ENCODE data around the gene USH2A. TPM values are rescaled to one million over a fixed set of nuclear protein-coding genes. Genes with fewer than 3 reads are reported as not detected.

The USH2A gene
- total and polyA plus RNA-seq, 8 donors, result 0.37 to 0.58 TPM; not detected in 6

- TF ChIP-seq, protein P1, sequence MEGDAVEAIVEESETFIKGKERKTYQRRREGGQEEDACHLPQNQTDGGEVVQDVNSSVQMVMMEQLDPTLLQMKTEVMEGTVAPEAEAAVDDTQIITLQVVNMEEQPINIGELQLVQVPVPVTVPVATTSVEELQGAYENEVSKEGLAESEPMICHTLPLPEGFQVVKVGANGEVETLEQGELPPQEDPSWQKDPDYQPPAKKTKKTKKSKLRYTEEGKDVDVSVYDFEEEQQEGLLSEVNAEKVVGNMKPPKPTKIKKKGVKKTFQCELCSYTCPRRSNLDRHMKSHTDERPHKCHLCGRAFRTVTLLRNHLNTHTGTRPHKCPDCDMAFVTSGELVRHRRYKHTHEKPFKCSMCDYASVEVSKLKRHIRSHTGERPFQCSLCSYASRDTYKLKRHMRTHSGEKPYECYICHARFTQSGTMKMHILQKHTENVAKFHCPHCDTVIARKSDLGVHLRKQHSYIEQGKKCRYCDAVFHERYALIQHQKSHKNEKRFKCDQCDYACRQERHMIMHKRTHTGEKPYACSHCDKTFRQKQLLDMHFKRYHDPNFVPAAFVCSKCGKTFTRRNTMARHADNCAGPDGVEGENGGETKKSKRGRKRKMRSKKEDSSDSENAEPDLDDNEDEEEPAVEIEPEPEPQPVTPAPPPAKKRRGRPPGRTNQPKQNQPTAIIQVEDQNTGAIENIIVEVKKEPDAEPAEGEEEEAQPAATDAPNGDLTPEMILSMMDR (IDR thresholded peaks at IDR 0.05), result no peak
- TF ChIP-seq POLR2AphosphoS5 (IDR thresholded peaks at IDR 0.05) (no peak), POLR2A (IDR thresholded peaks at IDR 0.05) (no peak), EP300 (IDR thresholded peaks at IDR 0.05) (no peak)
- Histone ChIP-seq H3K27me3 (no peaks in the 10 kb centered on the region), H3K27ac (no peak overlapping the region), H3K4me1 (no peaks in the 10 kb centered on the region), H3K4me3 (no peak overlapping the region), H3K9me3 (peaks cover 0 to 13% (median 8%) of the 10 kb centered on the region in 4 donors), H3K36me3 (no peaks in the 10 kb centered on the region)
- intact Hi-C loops (cut with DNase I; ENCODE audit: low total_unique reads), result no loop called here
- WGBS, 5 donors, result 93 to 96% (median 93%) methylated on average over 2 of the region's 2 CpGs
- no peak for DNase-seq
Observed at GRCh38 chr1:216281757-216282156, 141.5 kb downstream of the USH2A start.

- intact Hi-C loops (cut with DNase I; ENCODE audit: low total_unique reads), result no loop called here
- WGBS, 5 donors, result 55 to 68% (median 64%) methylated on average over 2 of the region's 2 CpGs
- TF ChIP-seq, protein P1 (IDR thresholded peaks at IDR 0.05), result no peak
- no peak for TF ChIP-seq POLR2A (IDR thresholded peaks at IDR 0.05)
- no peak for TF ChIP-seq POLR2AphosphoS5 (IDR thresholded peaks at IDR 0.05)
- no peak for TF ChIP-seq EP300 (IDR thresholded peaks at IDR 0.05)
Observed at GRCh38 chr1:216270086-216270773, 153.0 kb downstream of the USH2A start.

GRCh38 chr1:216261631-216262030 lies 161.6 kb downstream of the USH2A start:
- intact Hi-C loops (cut with DNase I; ENCODE audit: low total_unique reads), result no loop called here
- Histone ChIP-seq H3K27ac (no peak overlapping the region), H3K36me3 (no peaks in the 10 kb centered on the region), H3K27me3 (no peaks in the 10 kb centered on the region), H3K4me3 (no peak overlapping the region), H3K4me1 (no peaks in the 10 kb centered on the region), H3K9me3 (peaks cover 0 to 3% (median 0%) of the 10 kb centered on the region in 4 donors)
- no peak for DNase-seq
- TF ChIP-seq POLR2A (IDR thresholded peaks at IDR 0.05), result no peak
- TF ChIP-seq, protein P1 (IDR thresholded peaks at IDR 0.05), result no peak
- no peak for TF ChIP-seq POLR2AphosphoS5 (IDR thresholded peaks at IDR 0.05)
- no peak for TF ChIP-seq EP300 (IDR thresholded peaks at IDR 0.05)
- 75 to 86% (median 79%) methylated on average over 3 of the region's 3 CpGs for WGBS, 5 donors

More at GRCh38 chr1:216270086-216270773, 153.0 kb downstream of the USH2A start:
- Histone ChIP-seq H3K27ac (no peak overlapping the region), H3K36me3 (no peaks in the 10 kb centered on the region), H3K4me1 (no peaks in the 10 kb centered on the region), H3K4me3 (no peak overlapping the region), H3K9me3 (no peaks in the 10 kb centered on the region), H3K27me3 (no peaks in the 10 kb centered on the region)
- DNase-seq, result no peak

- WGBS, 5 donors, result 72 to 86% (median 80%) methylated on average over 1 of the region's 1 CpG
- H3K27ac ChIP-seq, result no peak overlapping the region
- no peak for TF ChIP-seq EP300 (IDR thresholded peaks at IDR 0.05)
- no peak for TF ChIP-seq POLR2AphosphoS5 (IDR thresholded peaks at IDR 0.05)
- TF ChIP-seq POLR2A (IDR thresholded peaks at IDR 0.05), result no peak
- TF ChIP-seq, protein P1 (IDR thresholded peaks at IDR 0.05), result no peak
Observed at GRCh38 chr1:216258856-216259255, 164.4 kb downstream of the USH2A start.

More at GRCh38 chr1:216258856-216259255, 164.4 kb downstream of the USH2A start:
- H3K4me3 ChIP-seq, result no peak overlapping the region
- H3K9me3 ChIP-seq, result peaks cover 0 to 3% (median 0%) of the 10 kb centered on the region in 4 donors
- no peaks in the 10 kb centered on the region for H3K27me3 ChIP-seq
- no peaks in the 10 kb centered on the region for H3K4me1 ChIP-seq
- H3K36me3 ChIP-seq, result no peaks in the 10 kb centered on the region
- intact Hi-C loops (cut with DNase I; ENCODE audit: low total_unique reads), result no loop called here
- DNase-seq, result no peak
